Osteoblast (primary cell): ENCODE results near the gene BAIAP3. TPM values are rescaled to one million over a fixed set of nuclear protein-coding genes. Genes with fewer than 3 reads are reported as not detected.

Experiments
- DNase-seq: peaks from one replicate; pipeline ENCODE4 v3.0.0; 2011; ENCODE audit warnings: low spot score, mixed read lengths; ENCODE audit not compliant: insufficient read length; ENCODE audit errors: missing footprints
- H2AFZ ChIP-seq: 2 replicates; pipeline ENCODE4 v1.6.0; 2011; ENCODE audit warnings: mild to moderate bottlenecking, low read length
- H3K27ac ChIP-seq: 2 replicates; pipeline ENCODE4 v1.5.1; 2011; ENCODE audit warnings: mild to moderate bottlenecking, low read depth, low read length, moderate library complexity
- H3K27me3 ChIP-seq: 2 replicates; pipeline ENCODE4 v1.6.0; 2012; ENCODE audit warnings: mild to moderate bottlenecking, control low read depth, inconsistent platforms, low read length, moderate library complexity; ENCODE audit not compliant: insufficient read depth
- H3K36me3 ChIP-seq: 2 replicates; pipeline ENCODE4 v1.5.1; 2011; ENCODE audit warnings: mild to moderate bottlenecking, low read length, control low read depth, moderate library complexity; ENCODE audit not compliant: insufficient read depth
- H3K4me1 ChIP-seq: 2 replicates; pipeline ENCODE4 v1.5.1; 2011; ENCODE audit warnings: mild to moderate bottlenecking, low read length, control low read depth, moderate library complexity; ENCODE audit not compliant: insufficient read depth
- H3K4me2 ChIP-seq: 2 replicates; pipeline ENCODE4 v1.6.0; 2011; ENCODE audit warnings: mild to moderate bottlenecking, low read length; ENCODE audit not compliant: insufficient read depth
- H3K4me3 ChIP-seq: fragments of 200-600 bp; sonication (generic); 3 replicates; pipeline ENCODE4 v1.5.1; 2012; ENCODE audit warnings: mild to moderate bottlenecking, low read length, inconsistent platforms; ENCODE audit not compliant: insufficient read depth
- H3K79me2 ChIP-seq: 2 replicates; pipeline ENCODE4 v1.6.0; 2012; ENCODE audit warnings: mild to moderate bottlenecking, low read length, control low read depth, inconsistent platforms; ENCODE audit not compliant: insufficient read depth
- H3K9me3 ChIP-seq: 2 replicates; pipeline ENCODE4 v1.5.1; 2011; ENCODE audit warnings: low read depth, low read length, control low read depth
- H4K20me1 ChIP-seq: 2 replicates; pipeline ENCODE4 v1.6.0; 2012; ENCODE audit warnings: mild to moderate bottlenecking, low read length, control low read depth; ENCODE audit not compliant: insufficient read depth
- CTCF ChIP-seq: IDR thresholded peaks from 2 replicates; pipeline ENCODE4 v1.5.1; 2011; ENCODE audit warnings: mild to moderate bottlenecking, low read depth, low read length, moderate library complexity; ENCODE audit errors: extremely low read depth
- total RNA-seq: library from RNA; depleted of rRNA; stranded (reverse); fragments of >200 nt; gene quantifications from 2 replicates; pipeline ENCODE4 v1.2.3, GENCODE V29; 2012

The BAIAP3 gene
- total RNA-seq, 1 donor, result under 0.01 TPM

GRCh38 chr16:1286513-1287094 is 46.8 kb upstream of the BAIAP3 start:
- H3K9me3 ChIP-seq, result no peaks in the 10 kb centered on the region
- H2AFZ ChIP-seq, result no peak overlapping the region
- no peaks in the 10 kb centered on the region for H3K79me2 ChIP-seq
- TF ChIP-seq CTCF, result no peak
- H4K20me1 ChIP-seq, result no peaks in the 10 kb centered on the region
- H3K27me3 ChIP-seq, result peaks cover 50% of the 10 kb centered on the region
- H3K36me3 ChIP-seq, result no peaks in the 10 kb centered on the region
- no peaks in the 10 kb centered on the region for H3K4me1 ChIP-seq
- no peak overlapping the region for H3K27ac ChIP-seq
- no peak overlapping the region for H3K4me3 ChIP-seq
- DNase-seq, result peak; percentile 56
- H3K4me2 ChIP-seq, result no peak overlapping the region

- no peak for TF ChIP-seq CTCF
- Histone ChIP-seq H3K27ac (no peak overlapping the region), H2AFZ (no peak overlapping the region), H3K4me2 (no peak overlapping the region), H3K27me3 (peaks cover 53% of the 10 kb centered on the region), H3K4me3 (no peak overlapping the region), H3K9me3 (no peaks in the 10 kb centered on the region), H4K20me1 (no peaks in the 10 kb centered on the region), H3K36me3 (no peaks in the 10 kb centered on the region), H3K4me1 (no peaks in the 10 kb centered on the region), H3K79me2 (no peaks in the 10 kb centered on the region)
- peak; percentile 68 for DNase-seq
These were observed 45.3 kb upstream of the BAIAP3 start for GRCh38 chr16:1287982-1288670.

- H3K36me3 ChIP-seq, result no peaks in the 10 kb centered on the region
- H3K27ac ChIP-seq, result no peak overlapping the region
- no peaks in the 10 kb centered on the region for H3K4me1 ChIP-seq
- no peaks in the 10 kb centered on the region for H4K20me1 ChIP-seq
- H3K9me3 ChIP-seq, result no peaks in the 10 kb centered on the region
- peak; percentile 52 for DNase-seq
- H3K27me3 ChIP-seq, result peaks cover 46% of the 10 kb centered on the region
- H3K4me2 ChIP-seq, result no peak overlapping the region
- no peak overlapping the region for H3K4me3 ChIP-seq
- no peak overlapping the region for H2AFZ ChIP-seq
- no peak for TF ChIP-seq CTCF
- no peaks in the 10 kb centered on the region for H3K79me2 ChIP-seq
These were observed 44.5 kb upstream of the BAIAP3 start for GRCh38 chr16:1288813-1289476.

GRCh38 chr16:1289477-1289866 is 44.0 kb upstream of the BAIAP3 start:
- peak; percentile 48 for DNase-seq
- Histone ChIP-seq H3K4me1 (no peaks in the 10 kb centered on the region), H3K79me2 (no peaks in the 10 kb centered on the region), H2AFZ (no peak overlapping the region), H3K27me3 (peaks cover 43% of the 10 kb centered on the region), H3K27ac (no peak overlapping the region), H4K20me1 (no peaks in the 10 kb centered on the region), H3K36me3 (no peaks in the 10 kb centered on the region), H3K4me3 (no peak overlapping the region), H3K4me2 (no peak overlapping the region), H3K9me3 (no peaks in the 10 kb centered on the region)
- no peak for TF ChIP-seq CTCF
